Amygdala (tissue), 56 donors: ENCODE measurements around the gene FAM193A.
"Not testable (repeated sequence)": the region's sequence is repeated elsewhere in the genome, so short reads cannot be mapped to it uniquely, and the experiment has no call there.

Experiments used
- DNase-seq, 56 donors: peaks; one replicate each; lab custom pipeline; 2025; lab: John Stamatoyannopoulos, UW

The FAM193A gene

GRCh38 chr4:2515830-2516550 is 20.5 kb upstream of the FAM193A start:
- DNase-seq, result no peak

- no peak for DNase-seq
These were observed 19.8 kb upstream of the FAM193A start for GRCh38 chr4:2516635-2517034.

GRCh38 chr4:2526559-2526958 is 9.9 kb upstream of the FAM193A start:
- no peak for DNase-seq

- no peak for DNase-seq
These were observed 1.5 kb upstream of the FAM193A start for GRCh38 chr4:2534904-2535375.

GRCh38 chr4:2535376-2536192 is 863 bp upstream of the FAM193A start:
- peak in 43 of 56 donors; percentile 11 to 80 (median 53) for DNase-seq

- peak in 17 of 56 donors; percentile 12 to 67 (median 40) for DNase-seq
These were observed 774 bp downstream of the FAM193A start for GRCh38 chr4:2537011-2537830.

- DNase-seq, result not testable (repeated sequence)
These were observed 7.2 kb downstream of the FAM193A start for GRCh38 chr4:2543580-2544191.

- DNase-seq, result no peak
These were observed 9.0 kb downstream of the FAM193A start for GRCh38 chr4:2545321-2546013.

GRCh38 chr4:2546286-2546823 is 9.9 kb downstream of the FAM193A start:
- no peak for DNase-seq

GRCh38 chr4:2546961-2547691 is 10.7 kb downstream of the FAM193A start:
- not testable (repeated sequence) for DNase-seq

- no peak for DNase-seq
These were observed 14.7 kb downstream of the FAM193A start for GRCh38 chr4:2551118-2551517.

- DNase-seq, result no peak
These were observed 16.4 kb downstream of the FAM193A start for GRCh38 chr4:2552806-2553205.

- DNase-seq, result no peak
These were observed 21.9 kb downstream of the FAM193A start for GRCh38 chr4:2558301-2558700.

- no peak for DNase-seq
These were observed 23.7 kb downstream of the FAM193A start for GRCh38 chr4:2560167-2560566.

- DNase-seq, result no peak
These were observed 29.1 kb downstream of the FAM193A start for GRCh38 chr4:2565533-2565932.

GRCh38 chr4:2570036-2570435 is 33.6 kb downstream of the FAM193A start:
- no peak for DNase-seq

GRCh38 chr4:2570551-2571222 is 34.2 kb downstream of the FAM193A start:
- no peak for DNase-seq

GRCh38 chr4:2572076-2572475 is 35.6 kb downstream of the FAM193A start:
- no peak for DNase-seq
